T-cell (primary cell): ENCODE data around the gene PRSS12. TPM values are rescaled to one million over a fixed set of nuclear protein-coding genes. Genes with fewer than 3 reads are reported as not detected.
"Not testable (repeated sequence)": the region's sequence is repeated elsewhere in the genome, so short reads cannot be mapped to it uniquely, and the experiment has no call there.

ENCODE experiments used
- ATAC-seq, 4 experiments: fragments of 200-7000 bp in 3 of 4; fragments of 150-1000 bp in 1 of 4; cut with Tn5 transposase; replicated peaks in 1 of 4; 1 replicate in 3 of 4; 2 replicates in 1 of 4; pipeline ENCODE4 v1.10.0; 2021; ENCODE audit warnings: moderate library complexity in 3 of 4, mild to moderate bottlenecking in 2 of 4, moderate number of reproducible peaks in 1 of 4
- CTCF ChIA-PET, 2 donors: fragments of 300-600 bp; sonication (Branson Sonifier 250); formaldehyde crosslinking; loops; one replicate each; lab custom pipeline; 2022; ENCODE audit warnings: antibody characterized with exemption in 2 of 2; lab: Charles Lee
- POLR2A ChIA-PET, 2 donors: fragments of 300-600 bp; sonication (Branson Sonifier 250); formaldehyde crosslinking; loops; one replicate each; lab custom pipeline; 2022; ENCODE audit warnings: antibody characterized with exemption in 2 of 2; lab: Charles Lee
- DNase-seq, 35 experiments: peaks; one replicate each; pipeline versions ENCODE4 v3.0.0 to v3.0.0-alpha.2; 2013 to 2023
- H3K27ac ChIP-seq: one replicate; pipeline ENCODE4 v1.5.1; 2013; ENCODE audit warnings: low read length
- H3K27me3 ChIP-seq, 2 experiments: replicated peaks in 1 of 2; 1 replicate in 1 of 2; 2 replicates in 1 of 2; pipeline versions ENCODE4 v1.6.1 to v1.7.0; 2013; ENCODE audit warnings: low read length in 1 of 2, mixed read lengths in 1 of 2; ENCODE audit not compliant: control insufficient read depth in 2 of 2, insufficient read depth in 2 of 2; ENCODE audit errors: extremely low read depth in 1 of 2
- H3K36me3 ChIP-seq, 2 donors: 1 replicate in 1 of 2; 2 replicates in 1 of 2; pipeline versions ENCODE4 v1.6.1 to v1.7.0; 2013; ENCODE audit warnings: low read length in 1 of 2; ENCODE audit not compliant: control insufficient read depth in 2 of 2, insufficient read depth in 1 of 2; ENCODE audit errors: extremely low read depth in 1 of 2
- H3K4me1 ChIP-seq, 2 experiments: 1 replicate in 1 of 2; 2 replicates in 1 of 2; pipeline versions ENCODE4 v1.6.1 to v1.7.0; 2013; ENCODE audit warnings: low read length in 2 of 2, mixed read lengths in 1 of 2; ENCODE audit not compliant: insufficient read depth in 2 of 2, control insufficient read depth in 1 of 2; ENCODE audit errors: extremely low read depth in 1 of 2
- H3K4me3 ChIP-seq, 2 donors: 1 replicate in 1 of 2; 2 replicates in 1 of 2; pipeline versions ENCODE4 v1.5.1 to v1.7.0; 2013; ENCODE audit warnings: mild to moderate bottlenecking in 2 of 2, low read length in 1 of 2, moderate library complexity in 1 of 2; ENCODE audit not compliant: control insufficient read depth in 1 of 2; ENCODE audit errors: extremely low read depth in 1 of 2
- H3K9me3 ChIP-seq: 2 replicates; pipeline ENCODE4 v1.7.0; 2013
- H3K27ac Mint-ChIP-seq, 2 donors: one replicate each; pipeline ENCODE4 v1.8.0; 2020 to 2021; ENCODE audit warnings: mild to moderate bottlenecking in 2 of 2, mixed read lengths in 2 of 2
- H3K27me3 Mint-ChIP-seq, 2 donors: one replicate each; pipeline ENCODE4 v1.8.0; 2021 to 2022; ENCODE audit warnings: mixed read lengths in 2 of 2
- H3K36me3 Mint-ChIP-seq: one replicate; pipeline ENCODE4 v1.8.0; 2021; ENCODE audit warnings: mixed read lengths
- H3K4me1 Mint-ChIP-seq, 3 donors: one replicate each; pipeline ENCODE4 v1.8.0; 2020 to 2022; ENCODE audit warnings: mixed read lengths in 3 of 3, mild to moderate bottlenecking in 1 of 3
- H3K4me3 Mint-ChIP-seq, 3 donors: one replicate each; pipeline ENCODE4 v1.8.0; 2020 to 2022; ENCODE audit warnings: mild to moderate bottlenecking in 3 of 3, mixed read lengths in 3 of 3, moderate library complexity in 3 of 3
- H3K9me3 Mint-ChIP-seq, 3 donors: one replicate each; pipeline ENCODE4 v1.8.0; 2020 to 2022; ENCODE audit warnings: mixed read lengths in 3 of 3
- WGBS: methylation state at CpG from one replicate; pipeline ENCODE4 v1.1.5; 2013; ENCODE audit warnings: missing lambda C conversion rate; ENCODE audit not compliant: insufficient coverage; 5-methylcytosine and 5-hydroxymethylcytosine counted together
- total RNA-seq, 35 experiments: library from RNA in 6 of 35; stranded (reverse) in 6 of 35; fragments of 120-200 nt in 1 of 35; gene quantifications; one replicate each; pipeline versions ENCODE4 v1.2.1 to v1.2.4 and lab custom pipeline; 2013 to 2026

PRSS12 gene
- total RNA-seq, 5 donors from 2014 or later (not counting 1 experiment from before 2014, with no cell fraction given): 0.03 to 0.25 (median 0.18) TPM; not detected in 2

- Mint-ChIP-seq H3K27me3 (peaks cover 11 to 15% of the 10 kb centered on the region in 2 donors), H3K4me3 (peak overlapping the region; percentile 25 to 45 (median 45))
- H3K4me3 ChIP-seq, H3K27me3 ChIP-seq, H3K27ac ChIP-seq, DNase-seq, H3K4me1 ChIP-seq, H3K9me3 ChIP-seq, H3K27ac Mint-ChIP-seq, ATAC-seq, POLR2A ChIA-PET, H3K4me1 Mint-ChIP-seq, H3K36me3 Mint-ChIP-seq, H3K36me3 ChIP-seq, H3K9me3 Mint-ChIP-seq: not testable (repeated sequence)
- CTCF ChIA-PET: interaction anchor here (0.7 to 1.1 kb wide), 2 partner anchors 16 to 58 kb away, joined by 3 read pairs; no protein-coding TSS in a partner anchor
- WGBS: 96% methylated on average over 4 of the region's 4 CpGs
Measured at GRCh38 chr4:118266145-118266496, 86.7 kb downstream of the PRSS12 start.

- DNase-seq: peak in 12 of 35 experiments; percentile 3 to 34 (median 14)
- H3K36me3 Mint-ChIP-seq: no peaks in the 10 kb centered on the region
Measured at GRCh38 chr4:118265312-118266144, 87.3 kb downstream of the PRSS12 start.

DNA sequence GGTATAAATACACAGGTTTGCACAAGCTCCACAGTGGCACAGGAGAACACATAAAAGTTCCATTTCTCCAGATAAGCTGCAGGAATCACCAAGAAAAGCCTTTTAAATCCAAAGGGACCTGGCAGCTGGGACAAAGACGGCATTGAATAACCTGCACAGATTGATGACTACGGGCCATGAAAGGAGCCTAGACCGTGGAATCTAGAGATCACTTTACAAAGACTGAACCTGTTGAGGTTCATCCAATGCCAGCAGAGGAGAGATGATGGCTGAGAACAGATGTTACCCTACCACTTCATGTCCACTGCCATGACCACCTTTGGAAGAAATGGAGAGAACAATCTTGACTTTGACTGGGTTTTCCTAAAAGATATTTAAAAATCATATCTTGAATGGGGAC, 88.7 kb downstream of the PRSS12 start:
- Histone ChIP-seq H3K4me1 (no peaks in the 10 kb centered on the region), H3K4me3 (no peak overlapping the region), H3K27me3 (no peaks in the 10 kb centered on the region), H3K27ac (no peak overlapping the region), H3K36me3 (no peaks in the 10 kb centered on the region), H3K9me3 (no peaks in the 10 kb centered on the region)
- Mint-ChIP-seq H3K27me3 (peaks cover 11 to 15% of the 10 kb centered on the region in 2 donors), H3K9me3 (no peaks in the 10 kb centered on the region), H3K4me1 (peaks cover 0 to 4% (median 3%) of the 10 kb centered on the region in 3 donors), H3K4me3 (peak overlapping the region in 2 of 3 donors; percentile 13 to 60), H3K36me3 (no peaks in the 10 kb centered on the region), H3K27ac (no peak overlapping the region)
- DNase-seq (no peak), ATAC-seq (no peak)
- ChIA-PET POLR2A (no interaction called here), CTCF (interaction anchor here in 1 of 2 donors (1.2 kb wide), 1 partner anchor 89 kb away, joined by 7 read pairs; the partner anchor contains the start of gene PRSS12)
- 100% methylated on average over 3 of the region's 3 CpGs for WGBS

More at GRCh38 chr4:118265312-118266144, 87.3 kb downstream of the PRSS12 start:
- ChIA-PET CTCF (interaction anchor here (0.7 to 1.1 kb wide), 2 partner anchors 16 to 59 kb away, joined by 3 read pairs; no protein-coding TSS in a partner anchor), POLR2A (no interaction called here)
- no peak overlapping the region for H3K27ac Mint-ChIP-seq
- Histone ChIP-seq H3K36me3 (no peaks in the 10 kb centered on the region), H3K4me1 (no peaks in the 10 kb centered on the region), H3K27ac (no peak overlapping the region), H3K4me3 (peak overlapping the region; percentile 43 to 67), H3K27me3 (no peaks in the 10 kb centered on the region), H3K9me3 (no peaks in the 10 kb centered on the region)
- H3K4me3 Mint-ChIP-seq: peak overlapping the region; percentile 57 to 70 (median 60)
- 26% methylated on average over 51 of the region's 64 CpGs for WGBS
- peaks cover 0 to 4% (median 4%) of the 10 kb centered on the region in 3 donors for H3K4me1 Mint-ChIP-seq
- no peaks in the 10 kb centered on the region for H3K9me3 Mint-ChIP-seq
- peaks cover 11 to 15% of the 10 kb centered on the region in 2 donors for H3K27me3 Mint-ChIP-seq
- peak; percentile 46 to 76 (median 63) for ATAC-seq

- Histone ChIP-seq H3K4me1 (no peaks in the 10 kb centered on the region), H3K27ac (no peak overlapping the region), H3K9me3 (no peaks in the 10 kb centered on the region), H3K27me3 (no peaks in the 10 kb centered on the region), H3K36me3 (no peaks in the 10 kb centered on the region), H3K4me3 (no peak overlapping the region)
- ChIA-PET CTCF (interaction anchor here in 1 of 2 donors (0.7 to 1.2 kb wide), 2 partner anchors 10 to 13 kb away, joined by 3 to 4 read pairs; no protein-coding TSS in a partner anchor), POLR2A (interaction anchor here in 1 of 2 donors (0.7 kb wide), 1 partner anchor 10 kb away, joined by 3 read pairs; no protein-coding TSS in a partner anchor)
- H3K27me3 Mint-ChIP-seq: peaks cover 11 to 15% of the 10 kb centered on the region in 2 donors
- no peaks in the 10 kb centered on the region for H3K9me3 Mint-ChIP-seq
- H3K4me1 Mint-ChIP-seq: peaks cover 0 to 4% (median 3%) of the 10 kb centered on the region in 3 donors
- no peak overlapping the region for H3K27ac Mint-ChIP-seq
- no peak for ATAC-seq
- H3K4me3 Mint-ChIP-seq: no peak overlapping the region
- WGBS: 100% methylated on average over 1 of the region's 2 CpGs
- no peaks in the 10 kb centered on the region for H3K36me3 Mint-ChIP-seq
- no peak for DNase-seq
Measured at GRCh38 chr4:118260309-118260708, 92.5 kb downstream of the PRSS12 start.

DNA sequence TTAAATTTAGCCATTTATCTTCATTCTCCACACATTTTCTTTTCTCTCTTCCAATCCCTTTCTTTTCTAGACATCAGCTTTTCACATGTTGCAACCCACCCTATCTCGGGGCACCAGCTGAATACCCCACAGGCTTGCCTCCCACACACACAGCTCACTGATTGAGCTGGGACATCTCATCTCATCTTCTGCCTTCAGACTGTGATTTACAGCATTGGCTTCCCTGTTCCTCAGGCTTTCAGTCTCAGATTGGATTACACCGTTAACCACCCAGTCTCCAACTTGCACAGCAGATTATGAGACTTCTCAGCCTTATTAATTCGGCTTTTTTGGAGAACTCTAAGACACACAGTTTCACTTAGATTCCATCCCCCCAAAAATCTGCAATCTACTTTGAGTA, 93.7 kb downstream of the PRSS12 start:
- Mint-ChIP-seq H3K36me3 (no peaks in the 10 kb centered on the region), H3K27ac (no peak overlapping the region), H3K9me3 (no peaks in the 10 kb centered on the region), H3K4me1 (no peaks in the 10 kb centered on the region), H3K4me3 (no peak overlapping the region), H3K27me3 (peaks cover 10 to 11% of the 10 kb centered on the region in 2 donors)
- ATAC-seq: no peak
- no peak for DNase-seq
- H3K27me3 ChIP-seq: no peaks in the 10 kb centered on the region
- H3K36me3 ChIP-seq: no peaks in the 10 kb centered on the region
- ChIA-PET CTCF (no interaction called here), POLR2A (no interaction called here)
- H3K4me1 ChIP-seq: no peaks in the 10 kb centered on the region
- 77% methylated on average over 3 of the region's 3 CpGs for WGBS
- H3K9me3 ChIP-seq: no peaks in the 10 kb centered on the region
- H3K27ac ChIP-seq: no peak overlapping the region
- no peak overlapping the region for H3K4me3 ChIP-seq

- Mint-ChIP-seq H3K4me3 (no peak overlapping the region), H3K9me3 (peaks cover 0 to 4% (median 0%) of the 10 kb centered on the region in 3 donors), H3K36me3 (no peaks in the 10 kb centered on the region), H3K4me1 (no peaks in the 10 kb centered on the region), H3K27me3 (no peaks in the 10 kb centered on the region), H3K27ac (no peak overlapping the region)
- H3K4me3 ChIP-seq: no peak overlapping the region
- no peaks in the 10 kb centered on the region for H3K36me3 ChIP-seq
- POLR2A ChIA-PET: no interaction called here
- H3K9me3 ChIP-seq: no peaks in the 10 kb centered on the region
- no peaks in the 10 kb centered on the region for H3K27me3 ChIP-seq
- CTCF ChIA-PET: no interaction called here
- no peaks in the 10 kb centered on the region for H3K4me1 ChIP-seq
- ATAC-seq (no peak), DNase-seq (no peak)
- no peak overlapping the region for H3K27ac ChIP-seq
Measured at GRCh38 chr4:118254368-118254767, 98.4 kb downstream of the PRSS12 start.
